ENCODE data around the gene NFATC2. TPM values are rescaled to one million over a fixed set of nuclear protein-coding genes. Genes with fewer than 3 reads are reported as not detected.

NFATC2 gene
- total RNA-seq, 5 donors from 2014 or later (not counting 1 experiment from before 2014, with no cell fraction given), result 49.0 to 75.9 (median 67.0) TPM

DNA sequence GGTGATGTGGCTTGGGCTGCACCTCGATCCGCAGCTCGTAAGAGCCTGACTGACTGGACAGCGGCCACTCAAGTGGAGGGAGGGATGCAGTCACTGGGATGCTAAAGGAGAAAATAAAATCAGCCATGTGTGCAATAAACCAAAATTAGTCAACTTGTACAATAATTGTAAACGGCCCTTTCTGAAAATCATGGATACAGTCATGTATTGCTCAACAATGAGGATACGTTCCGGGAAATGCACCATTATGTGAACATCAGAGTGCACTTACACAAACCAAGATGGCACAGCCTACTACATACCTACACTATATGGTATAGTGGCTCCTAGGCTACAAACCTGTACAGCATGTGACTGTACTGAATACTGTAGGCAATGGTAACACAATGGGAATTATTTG lies 25.7 kb downstream of the NFATC2 start:
- H3K4me3 Mint-ChIP-seq, result no peak overlapping the region
- H3K4me1 Mint-ChIP-seq, result peaks cover 69 to 76% (median 70%) of the 10 kb centered on the region in 3 donors
- H3K9me3 Mint-ChIP-seq, result no peaks in the 10 kb centered on the region
- Histone ChIP-seq H3K9me3 (no peaks in the 10 kb centered on the region), H3K27ac (ENCODE audit: low read length) (no peak overlapping the region), H3K4me1 (ENCODE audit: control insufficient read depth in 1 of 2, extremely low read depth in 1 of 2, insufficient read depth in 2 of 2, low read length in 2 of 2) (peaks cover 38 to 39% of the 10 kb centered on the region in 2 experiments), H3K36me3 (ENCODE audit: control insufficient read depth in 2 of 2, extremely low read depth in 1 of 2, insufficient read depth in 1 of 2, low read length in 1 of 2) (peaks cover 0 to 58% of the 10 kb centered on the region in 2 donors), H3K27me3 (replicated peaks in 1 of 2; ENCODE audit: control insufficient read depth in 2 of 2, extremely low read depth in 1 of 2, insufficient read depth in 2 of 2, low read length in 1 of 2) (no peaks in the 10 kb centered on the region), H3K4me3 (ENCODE audit: control insufficient read depth in 1 of 2, extremely low read depth in 1 of 2, low read length in 1 of 2) (no peak overlapping the region)
- ATAC-seq (replicated peaks in 1 of 4) (no peak), DNase-seq (no peak)
- no peaks in the 10 kb centered on the region for H3K27me3 Mint-ChIP-seq
- H3K27ac Mint-ChIP-seq, result peak overlapping the region in 1 of 2 donors; percentile 15
- ChIA-PET POLR2A (no interaction called here), CTCF (interaction anchor here in 1 of 2 donors (1.5 kb wide), 1 partner anchor 25 kb away, joined by 4 read pairs; the partner anchor contains the start of gene NFATC2)
- H3K36me3 Mint-ChIP-seq, result peaks cover 59% of the 10 kb centered on the region
- 97% methylated on average over 5 of the region's 7 CpGs for WGBS (ENCODE audit: insufficient coverage)

- no peaks in the 10 kb centered on the region for H3K27me3 Mint-ChIP-seq
- POLR2A ChIA-PET, result interaction anchor here in 1 of 2 donors (0.5 kb wide), 1 partner anchor 105 kb away, joined by 4 read pairs; no protein-coding TSS in a partner anchor
Measured at GRCh38 chr20:51514836-51515235, 27.7 kb downstream of the NFATC2 start.

DNA sequence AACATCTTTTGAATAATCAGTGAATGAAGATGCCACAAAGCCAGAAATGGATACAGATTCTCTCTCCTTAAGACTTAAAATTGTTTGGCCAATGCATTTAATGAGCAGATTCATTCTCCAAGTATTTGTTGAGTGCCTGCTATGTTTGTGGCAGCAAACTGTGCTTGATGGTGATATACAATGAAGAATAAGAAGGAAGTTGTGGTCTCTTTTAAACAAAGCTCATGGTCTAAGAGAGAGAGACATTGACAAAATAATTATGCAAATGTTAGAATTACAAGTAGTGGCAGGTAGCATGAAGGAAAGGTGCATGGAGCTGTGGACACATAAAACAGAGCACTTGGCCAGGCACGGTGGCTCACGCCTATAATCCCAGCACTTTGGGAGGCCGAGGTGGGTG lies 28.3 kb downstream of the NFATC2 start:
- Mint-ChIP-seq H3K27me3 (no peaks in the 10 kb centered on the region), H3K4me1 (peaks cover 83 to 85% (median 84%) of the 10 kb centered on the region in 3 donors), H3K4me3 (peak overlapping the region in 1 of 3 donors; percentile 70), H3K9me3 (no peaks in the 10 kb centered on the region), H3K36me3 (peaks cover 68% of the 10 kb centered on the region), H3K27ac (peak overlapping the region; percentile 88 to 97)
- ChIA-PET POLR2A (interaction anchor here (0.5 to 1.0 kb wide), 5 partner anchors 10 to 106 kb away, joined by 3 to 4 read pairs (median 3); no protein-coding TSS in a partner anchor), CTCF (interaction anchor here in 1 of 2 donors (1.3 to 1.6 kb wide), 2 partner anchors 14 to 129 kb away, joined by 5 to 8 read pairs; no protein-coding TSS in a partner anchor)
- peak; percentile 38 to 59 (median 51) for ATAC-seq (replicated peaks in 1 of 4)
- no peak overlapping the region for H3K4me3 ChIP-seq (ENCODE audit: control insufficient read depth in 1 of 2, extremely low read depth in 1 of 2, low read length in 1 of 2)
- no peak for DNase-seq
- H3K27ac ChIP-seq (ENCODE audit: low read length), result no peak overlapping the region
- 92% methylated on average over 2 of the region's 3 CpGs for WGBS (ENCODE audit: insufficient coverage)
- H3K4me1 ChIP-seq (ENCODE audit: control insufficient read depth in 1 of 2, extremely low read depth in 1 of 2, insufficient read depth in 2 of 2, low read length in 2 of 2), result peaks cover 49 to 58% of the 10 kb centered on the region in 2 experiments
- H3K27me3 ChIP-seq (replicated peaks in 1 of 2; ENCODE audit: control insufficient read depth in 2 of 2, extremely low read depth in 1 of 2, insufficient read depth in 2 of 2, low read length in 1 of 2), result no peaks in the 10 kb centered on the region
- no peaks in the 10 kb centered on the region for H3K9me3 ChIP-seq
- peaks cover 0 to 70% of the 10 kb centered on the region in 2 donors for H3K36me3 ChIP-seq (ENCODE audit: control insufficient read depth in 2 of 2, extremely low read depth in 1 of 2, insufficient read depth in 1 of 2, low read length in 1 of 2)

More at GRCh38 chr20:51514836-51515235, 27.7 kb downstream of the NFATC2 start:
- H3K36me3 ChIP-seq (ENCODE audit: control insufficient read depth in 2 of 2, extremely low read depth in 1 of 2, insufficient read depth in 1 of 2, low read length in 1 of 2), result peaks cover 0 to 65% of the 10 kb centered on the region in 2 donors
- ATAC-seq (replicated peaks in 1 of 4) (peak in 1 of 4 experiments; percentile 43), DNase-seq (no peak)
- Mint-ChIP-seq H3K4me1 (peaks cover 77 to 80% (median 78%) of the 10 kb centered on the region in 3 donors), H3K27ac (peak overlapping the region; percentile 66 to 97), H3K4me3 (peak overlapping the region in 1 of 3 donors; percentile 70), H3K9me3 (no peaks in the 10 kb centered on the region), H3K36me3 (peaks cover 65% of the 10 kb centered on the region)
- WGBS (ENCODE audit: insufficient coverage), result 62% methylated on average over 5 of the region's 7 CpGs
- H3K27ac ChIP-seq (ENCODE audit: low read length), result no peak overlapping the region
- CTCF ChIA-PET, result interaction anchor here in 1 of 2 donors (0.7 to 1.6 kb wide), 3 partner anchors 14 to 556 kb away, joined by 3 to 8 read pairs (median 5); partner anchors contain the start of genes DPM1 and MOCS3
- H3K27me3 ChIP-seq (replicated peaks in 1 of 2; ENCODE audit: control insufficient read depth in 2 of 2, extremely low read depth in 1 of 2, insufficient read depth in 2 of 2, low read length in 1 of 2), result no peaks in the 10 kb centered on the region
- H3K4me3 ChIP-seq (ENCODE audit: control insufficient read depth in 1 of 2, extremely low read depth in 1 of 2, low read length in 1 of 2), result no peak overlapping the region
- H3K4me1 ChIP-seq (ENCODE audit: control insufficient read depth in 1 of 2, extremely low read depth in 1 of 2, insufficient read depth in 2 of 2, low read length in 2 of 2), result peaks cover 49 to 53% of the 10 kb centered on the region in 2 experiments
- H3K9me3 ChIP-seq, result no peaks in the 10 kb centered on the region

- H3K9me3 ChIP-seq, result no peaks in the 10 kb centered on the region
- H3K27ac Mint-ChIP-seq, result peak overlapping the region; percentile 88 to 97
- no peaks in the 10 kb centered on the region for H3K27me3 Mint-ChIP-seq
- no peaks in the 10 kb centered on the region for H3K27me3 ChIP-seq (replicated peaks in 1 of 2; ENCODE audit: control insufficient read depth in 2 of 2, extremely low read depth in 1 of 2, insufficient read depth in 2 of 2, low read length in 1 of 2)
- CTCF ChIA-PET, result interaction anchor here in 1 of 2 donors (0.6 to 1.6 kb wide), 3 partner anchors 12 to 128 kb away, joined by 3 to 8 read pairs (median 5); no protein-coding TSS in a partner anchor
- POLR2A ChIA-PET, result interaction anchor here (0.5 to 1.0 kb wide), 3 partner anchors 11 to 103 kb away, joined by 3 to 4 read pairs (median 3); no protein-coding TSS in a partner anchor
- H3K36me3 ChIP-seq (ENCODE audit: control insufficient read depth in 2 of 2, extremely low read depth in 1 of 2, insufficient read depth in 1 of 2, low read length in 1 of 2), result peaks cover 0 to 66% of the 10 kb centered on the region in 2 donors
- H3K4me1 ChIP-seq (ENCODE audit: control insufficient read depth in 1 of 2, extremely low read depth in 1 of 2, insufficient read depth in 2 of 2, low read length in 2 of 2), result peaks cover 49 to 65% of the 10 kb centered on the region in 2 experiments
- H3K9me3 Mint-ChIP-seq, result no peaks in the 10 kb centered on the region
- no peak overlapping the region for H3K4me3 ChIP-seq (ENCODE audit: control insufficient read depth in 1 of 2, extremely low read depth in 1 of 2, low read length in 1 of 2)
- no peak for ATAC-seq (replicated peaks in 1 of 4)
- no peak for DNase-seq
- 87% methylated on average over 3 of the region's 4 CpGs for WGBS (ENCODE audit: insufficient coverage)
- H3K36me3 Mint-ChIP-seq, result peaks cover 63% of the 10 kb centered on the region
- H3K4me1 Mint-ChIP-seq, result peaks cover 84 to 92% (median 87%) of the 10 kb centered on the region in 3 donors
- peak overlapping the region; percentile 50 for H3K27ac ChIP-seq (ENCODE audit: low read length)
- H3K4me3 Mint-ChIP-seq, result peak overlapping the region in 1 of 3 donors; percentile 70
Measured at GRCh38 chr20:51513545-51513944, 29.0 kb downstream of the NFATC2 start.

DNA sequence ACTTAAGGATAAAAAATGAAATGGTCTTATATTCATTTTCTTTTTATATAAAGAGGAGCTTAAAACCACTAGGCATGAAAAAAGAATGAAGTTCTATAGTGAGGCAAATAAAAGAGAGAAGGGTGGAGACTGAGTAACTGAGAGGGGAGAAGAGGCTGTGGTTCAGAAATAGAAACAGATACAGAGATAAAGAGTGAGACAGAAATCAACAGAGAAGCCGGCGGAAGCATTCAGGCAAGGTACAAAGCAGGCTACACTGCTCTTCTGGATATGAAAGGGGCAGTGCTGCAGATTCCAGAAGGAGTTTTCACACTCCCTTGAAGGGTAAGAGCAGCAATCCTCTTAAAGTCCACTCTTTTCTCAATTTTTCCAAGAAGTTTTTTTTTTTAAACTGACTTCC lies 29.9 kb downstream of the NFATC2 start:
- Mint-ChIP-seq H3K4me1 (peaks cover 80 to 92% (median 81%) of the 10 kb centered on the region in 3 donors), H3K9me3 (no peaks in the 10 kb centered on the region), H3K36me3 (peaks cover 55% of the 10 kb centered on the region), H3K4me3 (peak overlapping the region; percentile 8 to 70 (median 25)), H3K27me3 (no peaks in the 10 kb centered on the region), H3K27ac (peak overlapping the region; percentile 88 to 97)
- H3K36me3 ChIP-seq (ENCODE audit: control insufficient read depth in 2 of 2, extremely low read depth in 1 of 2, insufficient read depth in 1 of 2, low read length in 1 of 2), result peaks cover 0 to 66% of the 10 kb centered on the region in 2 donors
- ChIA-PET POLR2A (interaction anchor here (0.8 to 1.0 kb wide), 2 partner anchors 18 to 32 kb away, joined by 3 read pairs; no protein-coding TSS in a partner anchor), CTCF (interaction anchor here in 1 of 2 donors (1.0 to 1.1 kb wide), 3 partner anchors 27 to 127 kb away, joined by 3 to 5 read pairs (median 3); no protein-coding TSS in a partner anchor)
- 0% methylated on average over 2 of the region's 2 CpGs for WGBS (ENCODE audit: insufficient coverage)
- H3K4me1 ChIP-seq (ENCODE audit: control insufficient read depth in 1 of 2, extremely low read depth in 1 of 2, insufficient read depth in 2 of 2, low read length in 2 of 2), result peaks cover 49 to 71% of the 10 kb centered on the region in 2 experiments
- peak overlapping the region; percentile 50 for H3K27ac ChIP-seq (ENCODE audit: low read length)
- peak; percentile 81 to 92 (median 89) for ATAC-seq (replicated peaks in 1 of 4)
- peak in 4 of 35 experiments; percentile 19 to 51 (median 30) for DNase-seq
- H3K4me3 ChIP-seq (ENCODE audit: control insufficient read depth in 1 of 2, extremely low read depth in 1 of 2, low read length in 1 of 2), result no peak overlapping the region
- no peaks in the 10 kb centered on the region for H3K9me3 ChIP-seq
- no peaks in the 10 kb centered on the region for H3K27me3 ChIP-seq (replicated peaks in 1 of 2; ENCODE audit: control insufficient read depth in 2 of 2, extremely low read depth in 1 of 2, insufficient read depth in 2 of 2, low read length in 1 of 2)

- Mint-ChIP-seq H3K27me3 (no peaks in the 10 kb centered on the region), H3K4me3 (peak overlapping the region; percentile 8 to 70 (median 25)), H3K9me3 (no peaks in the 10 kb centered on the region), H3K4me1 (peaks cover 80 to 94% (median 80%) of the 10 kb centered on the region in 3 donors), H3K27ac (peak overlapping the region; percentile 88 to 97), H3K36me3 (peaks cover 56% of the 10 kb centered on the region)
- 96% methylated on average over 8 of the region's 10 CpGs for WGBS (ENCODE audit: insufficient coverage)
- ATAC-seq (replicated peaks in 1 of 4) (peak in 3 of 4 experiments; percentile 14 to 17 (median 15)), DNase-seq (no peak)
- peak overlapping the region in 1 of 2 donors; percentile 39 for H3K4me3 ChIP-seq (ENCODE audit: control insufficient read depth in 1 of 2, extremely low read depth in 1 of 2, low read length in 1 of 2)
- no peaks in the 10 kb centered on the region for H3K9me3 ChIP-seq
- H3K27me3 ChIP-seq (replicated peaks in 1 of 2; ENCODE audit: control insufficient read depth in 2 of 2, extremely low read depth in 1 of 2, insufficient read depth in 2 of 2, low read length in 1 of 2), result no peaks in the 10 kb centered on the region
- ChIA-PET POLR2A (interaction anchor here (0.8 to 1.0 kb wide), 2 partner anchors 17 to 32 kb away, joined by 3 read pairs; no protein-coding TSS in a partner anchor), CTCF (interaction anchor here in 1 of 2 donors (1.0 to 1.1 kb wide), 3 partner anchors 28 to 126 kb away, joined by 3 to 5 read pairs (median 3); no protein-coding TSS in a partner anchor)
- H3K4me1 ChIP-seq (ENCODE audit: control insufficient read depth in 1 of 2, extremely low read depth in 1 of 2, insufficient read depth in 2 of 2, low read length in 2 of 2), result peaks cover 49 to 73% of the 10 kb centered on the region in 2 experiments
- peak overlapping the region; percentile 52 for H3K27ac ChIP-seq (ENCODE audit: low read length)
- peaks cover 0 to 67% of the 10 kb centered on the region in 2 donors for H3K36me3 ChIP-seq (ENCODE audit: control insufficient read depth in 2 of 2, extremely low read depth in 1 of 2, insufficient read depth in 1 of 2, low read length in 1 of 2)
Measured at GRCh38 chr20:51511861-51512619, 30.5 kb downstream of the NFATC2 start.
